IPS DF 6.9 (cell line): ENCODE results near the gene TLR9.

Experiments
- DNase-seq: peaks from one replicate; pipeline ENCODE4 v3.0.0-alpha.2; 2013; ENCODE audit warnings: low read depth, low spot score
- H3K27ac ChIP-seq: one replicate; pipeline ENCODE4 v1.5.1; 2013; ENCODE audit warnings: low read length, control low read depth
- H3K27me3 ChIP-seq: 2 replicates; pipeline ENCODE4 v1.6.1; 2013; ENCODE audit warnings: mild to moderate bottlenecking, low read length; ENCODE audit not compliant: control insufficient read depth, insufficient read depth
- H3K36me3 ChIP-seq: 2 replicates; pipeline ENCODE4 v1.6.1; 2013; ENCODE audit warnings: low read length; ENCODE audit not compliant: control insufficient read depth, insufficient read depth
- H3K4me1 ChIP-seq: 2 replicates; pipeline ENCODE4 v1.6.1; 2013; ENCODE audit warnings: low read length; ENCODE audit not compliant: control insufficient read depth, insufficient read depth
- H3K4me3 ChIP-seq: 2 replicates; pipeline ENCODE4 v1.5.1; 2013; ENCODE audit warnings: mild to moderate bottlenecking, low read length
- H3K9me3 ChIP-seq: 2 replicates; pipeline ENCODE4 v1.6.1; 2013; ENCODE audit warnings: low read length, inconsistent platforms; ENCODE audit not compliant: control insufficient read depth, insufficient read depth
- WGBS: extraction: QIAGEN DNeasy Blood & Tissue Kit; methylation state at CpG from one replicate; pipeline ENCODE4 v1.1.7; 2013; ENCODE audit warnings: mixed read lengths, missing lambda C conversion rate; ENCODE audit not compliant: insufficient read length, insufficient coverage; 5-methylcytosine and 5-hydroxymethylcytosine counted together

The TLR9 gene

GRCh38 chr3:52194485-52195290 is 30.8 kb downstream of the TLR9 start:
- no peak overlapping the region for H3K4me3 ChIP-seq
- H3K27ac ChIP-seq = no peak overlapping the region
- H3K36me3 ChIP-seq = no peaks in the 10 kb centered on the region
- H3K27me3 ChIP-seq = no peaks in the 10 kb centered on the region
- no peaks in the 10 kb centered on the region for H3K9me3 ChIP-seq
- peaks cover 4% of the 10 kb centered on the region; the same call in 1 of the 2 replicates for H3K4me1 ChIP-seq
- no CpG with 5 or more reads among the region's 14 CpGs for WGBS
- DNase-seq = no peak

GRCh38 chr3:52193065-52193464 is 32.4 kb downstream of the TLR9 start:
- no CpG with 5 or more reads among the region's 18 CpGs for WGBS
- no peak for DNase-seq

GRCh38 chr3:52191663-52192062 is 33.8 kb downstream of the TLR9 start:
- Histone ChIP-seq H3K27me3 (no peaks in the 10 kb centered on the region), H3K27ac (no peak overlapping the region), H3K36me3 (no peaks in the 10 kb centered on the region), H3K9me3 (no peaks in the 10 kb centered on the region), H3K4me3 (no peak overlapping the region), H3K4me1 (no peaks in the 10 kb centered on the region)
- no peak for DNase-seq
- no CpG with 5 or more reads among the region's 4 CpGs for WGBS

More at GRCh38 chr3:52193065-52193464, 32.4 kb downstream of the TLR9 start:
- Histone ChIP-seq H3K27me3 (no peaks in the 10 kb centered on the region), H3K27ac (no peak overlapping the region), H3K36me3 (no peaks in the 10 kb centered on the region), H3K4me1 (peaks cover 4% of the 10 kb centered on the region; the same call in 1 of the 2 replicates), H3K9me3 (no peaks in the 10 kb centered on the region), H3K4me3 (no peak overlapping the region)

- WGBS = no CpG with 5 or more reads among the region's 9 CpGs
- Histone ChIP-seq H3K9me3 (no peaks in the 10 kb centered on the region), H3K27ac (no peak overlapping the region)
Measured at GRCh38 chr3:52190294-52191074, 35.0 kb downstream of the TLR9 start.

GRCh38 chr3:52188556-52188955 is 36.9 kb downstream of the TLR9 start:
- Histone ChIP-seq H3K27me3 (no peaks in the 10 kb centered on the region), H3K9me3 (no peaks in the 10 kb centered on the region), H3K4me1 (no peaks in the 10 kb centered on the region), H3K36me3 (no peaks in the 10 kb centered on the region), H3K4me3 (no peak overlapping the region), H3K27ac (no peak overlapping the region)
- WGBS = no CpG with 5 or more reads among the region's 1 CpG
- no peak for DNase-seq

More at GRCh38 chr3:52190294-52191074, 35.0 kb downstream of the TLR9 start:
- DNase-seq = no peak
- no peak overlapping the region for H3K4me3 ChIP-seq
- H3K27me3 ChIP-seq = no peaks in the 10 kb centered on the region
- H3K4me1 ChIP-seq = no peaks in the 10 kb centered on the region
- no peaks in the 10 kb centered on the region for H3K36me3 ChIP-seq

GRCh38 chr3:52186729-52187128 is 38.7 kb downstream of the TLR9 start:
- no CpG with 5 or more reads among the region's 9 CpGs for WGBS
- Histone ChIP-seq H3K27me3 (no peaks in the 10 kb centered on the region), H3K4me3 (no peak overlapping the region), H3K36me3 (no peaks in the 10 kb centered on the region), H3K9me3 (no peaks in the 10 kb centered on the region), H3K4me1 (no peaks in the 10 kb centered on the region), H3K27ac (no peak overlapping the region)
- no peak for DNase-seq

- H3K9me3 ChIP-seq = no peaks in the 10 kb centered on the region
- no CpG with 5 or more reads among the region's 3 CpGs for WGBS
- H3K36me3 ChIP-seq = no peaks in the 10 kb centered on the region
- H3K4me3 ChIP-seq = no peak overlapping the region
- no peak for DNase-seq
- no peak overlapping the region for H3K27ac ChIP-seq
- no peaks in the 10 kb centered on the region for H3K27me3 ChIP-seq
- no peaks in the 10 kb centered on the region for H3K4me1 ChIP-seq
Measured at GRCh38 chr3:52185837-52186236, 39.6 kb downstream of the TLR9 start.

GRCh38 chr3:52185311-52185710 is 40.1 kb downstream of the TLR9 start:
- WGBS = no CpG with 5 or more reads among the region's 6 CpGs

GRCh38 chr3:52184690-52185089 is 40.8 kb downstream of the TLR9 start:
- no peaks in the 10 kb centered on the region for H3K9me3 ChIP-seq
- DNase-seq = no peak
- no peaks in the 10 kb centered on the region for H3K36me3 ChIP-seq
- no peaks in the 10 kb centered on the region for H3K27me3 ChIP-seq
- H3K27ac ChIP-seq = no peak overlapping the region
- WGBS = no CpG with 5 or more reads among the region's 8 CpGs
- no peak overlapping the region for H3K4me3 ChIP-seq
- H3K4me1 ChIP-seq = no peaks in the 10 kb centered on the region

More at GRCh38 chr3:52185311-52185710, 40.1 kb downstream of the TLR9 start:
- Histone ChIP-seq H3K9me3 (no peaks in the 10 kb centered on the region), H3K4me3 (no peak overlapping the region), H3K36me3 (no peaks in the 10 kb centered on the region), H3K4me1 (no peaks in the 10 kb centered on the region), H3K27ac (no peak overlapping the region), H3K27me3 (no peaks in the 10 kb centered on the region)
- no peak for DNase-seq

GRCh38 chr3:52183786-52184445 is 41.5 kb downstream of the TLR9 start:
- WGBS = no CpG with 5 or more reads among the region's 7 CpGs
- no peaks in the 10 kb centered on the region for H3K9me3 ChIP-seq
- no peaks in the 10 kb centered on the region for H3K27me3 ChIP-seq
- no peaks in the 10 kb centered on the region for H3K36me3 ChIP-seq
- H3K4me3 ChIP-seq = no peak overlapping the region
- H3K27ac ChIP-seq = no peak overlapping the region
- DNase-seq = no peak
- no peaks in the 10 kb centered on the region for H3K4me1 ChIP-seq
